Measurements from ENCODE around the gene BCAR3.

- TF ChIP-seq POLR2A (IDR thresholded peaks at IDR 0.05) (no peak), CTCF (IDR thresholded peaks at IDR 0.05) (no peak)
Observed at GRCh38 chr1:93600663-93601062, 81.0 kb downstream of the BCAR3 start.
